Chondrocyte (in vitro differentiated cells): ENCODE results near the gene NUFIP1. TPM values are rescaled to one million over a fixed set of nuclear protein-coding genes. Genes with fewer than 3 reads are reported as not detected.

Experiments used
- DNase-seq: peaks from one replicate; pipeline ENCODE4 v3.0.0; 2021; ENCODE audit warnings: mixed read lengths, low spot score
- H3K27ac Mint-ChIP-seq: one replicate; pipeline ENCODE4 v1.8.0; 2021; ENCODE audit warnings: mild to moderate bottlenecking, moderate library complexity, mixed read lengths; ENCODE audit not compliant: unreplicated experiment
- H3K27me3 Mint-ChIP-seq: 2 replicates; pipeline ENCODE4 v1.8.0; 2021; ENCODE audit warnings: low read depth, mixed read lengths
- H3K36me3 Mint-ChIP-seq: 2 replicates; pipeline ENCODE4 v1.8.0; 2021; ENCODE audit warnings: low read depth, mixed read lengths
- H3K4me1 Mint-ChIP-seq: 2 replicates; pipeline ENCODE4 v1.8.0; 2021; ENCODE audit warnings: low read depth, mild to moderate bottlenecking, mixed read lengths
- H3K4me3 Mint-ChIP-seq: one replicate; pipeline ENCODE4 v1.8.0; 2021; ENCODE audit warnings: mild to moderate bottlenecking, moderate library complexity, mixed read lengths; ENCODE audit not compliant: unreplicated experiment
- H3K9me3 Mint-ChIP-seq: 2 replicates; pipeline ENCODE4 v1.8.0; 2021; ENCODE audit warnings: low read depth, mixed read lengths
- CTCF ChIP-seq: fragments of 200-600 bp; sonication (generic); IDR thresholded peaks from 2 replicates; pipeline ENCODE4 v1.5.0; 2021; ENCODE audit warnings: antibody characterized with exemption, mild to moderate bottlenecking, moderate library complexity
- total RNA-seq: library from RNA; stranded (reverse); gene quantifications from 3 replicates; pipeline ENCODE4 v1.2.1, GENCODE V29; 2021

NUFIP1 gene
- total RNA-seq, 1 donor from 2014 or later: 5.1 TPM

- no peak for DNase-seq
Measured at GRCh38 chr13:44908712-44909111, 80.6 kb downstream of the NUFIP1 start.

GRCh38 chr13:44908266-44908665, 81.0 kb downstream of the NUFIP1 start:
- no peak overlapping the region for H3K27ac Mint-ChIP-seq
- no peak overlapping the region for H3K4me3 Mint-ChIP-seq
- no peaks in the 10 kb centered on the region for H3K27me3 Mint-ChIP-seq
- no peak for DNase-seq
- peaks cover 6% of the 10 kb centered on the region for H3K9me3 Mint-ChIP-seq
- H3K4me1 Mint-ChIP-seq: peaks cover 43% of the 10 kb centered on the region
- no peaks in the 10 kb centered on the region for H3K36me3 Mint-ChIP-seq
- no peak for TF ChIP-seq CTCF

More at GRCh38 chr13:44908712-44909111, 80.6 kb downstream of the NUFIP1 start:
- Mint-ChIP-seq H3K27me3 (no peaks in the 10 kb centered on the region), H3K4me1 (peaks cover 38% of the 10 kb centered on the region), H3K4me3 (no peak overlapping the region), H3K36me3 (no peaks in the 10 kb centered on the region), H3K9me3 (peaks cover 6% of the 10 kb centered on the region), H3K27ac (no peak overlapping the region)
- TF ChIP-seq CTCF: no peak

GRCh38 chr13:44906713-44907112, 82.6 kb downstream of the NUFIP1 start:
- H3K9me3 Mint-ChIP-seq: peaks cover 6% of the 10 kb centered on the region
- no peak for TF ChIP-seq CTCF
- peak overlapping the region; percentile 89 for H3K27ac Mint-ChIP-seq
- DNase-seq: no peak
- no peak overlapping the region for H3K4me3 Mint-ChIP-seq
- no peaks in the 10 kb centered on the region for H3K27me3 Mint-ChIP-seq
- peaks cover 48% of the 10 kb centered on the region for H3K4me1 Mint-ChIP-seq
- H3K36me3 Mint-ChIP-seq: no peaks in the 10 kb centered on the region

- Mint-ChIP-seq H3K9me3 (peaks cover 2% of the 10 kb centered on the region), H3K36me3 (no peaks in the 10 kb centered on the region), H3K27me3 (no peaks in the 10 kb centered on the region), H3K4me3 (no peak overlapping the region), H3K4me1 (peaks cover 48% of the 10 kb centered on the region), H3K27ac (peak overlapping the region; percentile 89)
- no peak for DNase-seq
- TF ChIP-seq CTCF: no peak
Measured at GRCh38 chr13:44906230-44906629, 83.0 kb downstream of the NUFIP1 start.

GRCh38 chr13:44905556-44905955, 83.7 kb downstream of the NUFIP1 start:
- no peaks in the 10 kb centered on the region for H3K9me3 Mint-ChIP-seq
- no peak for TF ChIP-seq CTCF
- no peak for DNase-seq
- no peaks in the 10 kb centered on the region for H3K36me3 Mint-ChIP-seq
- no peaks in the 10 kb centered on the region for H3K27me3 Mint-ChIP-seq
- peak overlapping the region; percentile 97 for H3K27ac Mint-ChIP-seq
- H3K4me3 Mint-ChIP-seq: no peak overlapping the region
- H3K4me1 Mint-ChIP-seq: peaks cover 52% of the 10 kb centered on the region
